PFSK-1 (cell line): ENCODE measurements around the gene KCNG2.

ENCODE experiments used
- FOXP2 ChIP-seq: optimal IDR thresholded peaks from 2 replicates; pipeline ENCODE3; 2011; ENCODE audit warnings: borderline replicate concordance, control low read depth, inconsistent platforms; ENCODE audit not compliant: insufficient read depth; ENCODE audit errors: extremely low read length, extremely low read depth
- POLR2AphosphoS5 ChIP-seq: IDR thresholded peaks from 2 replicates; pipeline ENCODE4 v1.6.1; 2012; ENCODE audit warnings: low read depth, mild to moderate bottlenecking, control low read depth, low read length, moderate library complexity
- SIN3A ChIP-seq: IDR thresholded peaks from 2 replicates; pipeline ENCODE4 v1.6.1; 2012; ENCODE audit warnings: mild to moderate bottlenecking, low read length, moderate library complexity, borderline replicate concordance; ENCODE audit not compliant: insufficient read depth
- TAF1 ChIP-seq: IDR thresholded peaks from 2 replicates; pipeline ENCODE4 v1.6.1; 2012; ENCODE audit warnings: low read length, control low read depth, borderline replicate concordance; ENCODE audit not compliant: insufficient read depth
- TF ChIP-seq, protein P1 (sequence below), 2 experiments: IDR thresholded peaks; 2 replicates each; pipeline versions ENCODE4 v1.6.1 to v1.8.0; 2011 to 2012; ENCODE audit warnings: low read depth in 2 of 2, low read length in 2 of 2, control low read depth in 1 of 2, inconsistent platforms in 1 of 2, mild to moderate bottlenecking in 1 of 2, moderate library complexity in 1 of 2; ENCODE audit not compliant: insufficient read depth in 1 of 2

KCNG2 gene

DNA sequence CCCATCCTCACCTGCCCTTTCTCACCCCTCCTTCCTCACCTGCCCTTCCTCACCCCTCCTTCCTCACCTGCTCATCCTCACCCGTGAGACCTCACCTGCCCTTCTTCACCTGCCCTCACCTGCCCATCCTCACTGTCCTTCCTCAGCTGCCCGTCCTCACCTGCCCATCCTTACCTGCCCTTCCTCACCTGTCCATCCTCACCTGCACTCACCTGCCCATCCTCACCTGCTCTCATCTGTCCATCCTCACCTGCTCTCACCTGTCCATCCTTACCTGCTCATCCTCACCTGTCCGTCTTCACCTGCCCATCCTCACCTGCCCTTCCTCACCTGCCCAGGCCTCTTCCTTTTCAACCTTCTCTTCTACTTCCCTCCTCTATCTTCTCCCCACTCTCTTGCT, 34.4 kb downstream of the KCNG2 start:
- no peak for TF ChIP-seq FOXP2
- TF ChIP-seq, protein P1, sequence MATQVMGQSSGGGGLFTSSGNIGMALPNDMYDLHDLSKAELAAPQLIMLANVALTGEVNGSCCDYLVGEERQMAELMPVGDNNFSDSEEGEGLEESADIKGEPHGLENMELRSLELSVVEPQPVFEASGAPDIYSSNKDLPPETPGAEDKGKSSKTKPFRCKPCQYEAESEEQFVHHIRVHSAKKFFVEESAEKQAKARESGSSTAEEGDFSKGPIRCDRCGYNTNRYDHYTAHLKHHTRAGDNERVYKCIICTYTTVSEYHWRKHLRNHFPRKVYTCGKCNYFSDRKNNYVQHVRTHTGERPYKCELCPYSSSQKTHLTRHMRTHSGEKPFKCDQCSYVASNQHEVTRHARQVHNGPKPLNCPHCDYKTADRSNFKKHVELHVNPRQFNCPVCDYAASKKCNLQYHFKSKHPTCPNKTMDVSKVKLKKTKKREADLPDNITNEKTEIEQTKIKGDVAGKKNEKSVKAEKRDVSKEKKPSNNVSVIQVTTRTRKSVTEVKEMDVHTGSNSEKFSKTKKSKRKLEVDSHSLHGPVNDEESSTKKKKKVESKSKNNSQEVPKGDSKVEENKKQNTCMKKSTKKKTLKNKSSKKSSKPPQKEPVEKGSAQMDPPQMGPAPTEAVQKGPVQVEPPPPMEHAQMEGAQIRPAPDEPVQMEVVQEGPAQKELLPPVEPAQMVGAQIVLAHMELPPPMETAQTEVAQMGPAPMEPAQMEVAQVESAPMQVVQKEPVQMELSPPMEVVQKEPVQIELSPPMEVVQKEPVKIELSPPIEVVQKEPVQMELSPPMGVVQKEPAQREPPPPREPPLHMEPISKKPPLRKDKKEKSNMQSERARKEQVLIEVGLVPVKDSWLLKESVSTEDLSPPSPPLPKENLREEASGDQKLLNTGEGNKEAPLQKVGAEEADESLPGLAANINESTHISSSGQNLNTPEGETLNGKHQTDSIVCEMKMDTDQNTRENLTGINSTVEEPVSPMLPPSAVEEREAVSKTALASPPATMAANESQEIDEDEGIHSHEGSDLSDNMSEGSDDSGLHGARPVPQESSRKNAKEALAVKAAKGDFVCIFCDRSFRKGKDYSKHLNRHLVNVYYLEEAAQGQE (IDR thresholded peaks at IDR 0.05; ENCODE audit: insufficient read depth in 1 of 2, low read depth in 2 of 2, low read length in 2 of 2), result no peak
- no peak for TF ChIP-seq SIN3A
- TF ChIP-seq POLR2AphosphoS5, result no peak
- TF ChIP-seq TAF1, result no peak

DNA sequence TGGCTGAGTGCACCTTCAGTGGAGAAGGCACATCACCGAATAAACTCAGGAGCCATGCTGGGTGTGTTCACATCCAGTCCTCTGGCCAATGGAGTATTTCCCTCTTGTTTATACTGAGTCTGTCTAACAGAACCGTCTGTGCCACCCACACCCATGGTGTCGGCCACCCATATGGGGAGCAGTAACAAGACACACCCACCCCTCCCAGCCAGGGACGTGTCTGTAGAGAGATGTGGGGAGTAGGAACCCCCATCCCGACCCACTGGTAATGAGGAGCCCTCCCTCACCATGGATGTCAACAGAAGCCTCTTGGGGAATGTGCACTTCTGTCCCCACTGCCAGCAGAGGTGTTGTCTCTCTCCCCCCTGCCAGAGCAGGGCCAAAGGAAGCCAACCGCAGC, 37.1 kb downstream of the KCNG2 start:
- TF ChIP-seq TAF1 (no peak), POLR2AphosphoS5 (no peak)
- TF ChIP-seq, protein P1 (IDR thresholded peaks at IDR 0.05; ENCODE audit: insufficient read depth in 1 of 2, low read depth in 2 of 2, low read length in 2 of 2), result no peak

DNA sequence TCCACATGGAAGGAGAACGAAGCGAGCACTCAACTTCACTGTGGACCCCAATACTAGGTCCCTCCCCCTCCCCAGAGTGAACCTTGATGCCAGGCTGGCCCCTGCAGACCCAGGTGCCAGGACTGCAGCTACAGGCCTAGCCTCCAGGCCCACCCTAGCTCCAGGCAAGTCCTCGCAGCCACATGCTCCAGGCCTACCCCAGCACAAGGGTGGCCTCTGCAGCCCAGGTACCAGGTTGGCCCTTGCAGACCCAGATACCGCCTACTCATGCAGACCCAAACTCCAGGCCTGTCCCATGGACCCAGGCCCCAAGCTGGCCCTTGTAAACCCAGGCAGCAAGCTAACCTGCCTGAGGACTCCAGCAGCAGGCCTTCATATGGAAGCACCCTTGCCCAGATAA, 44.2 kb downstream of the KCNG2 start:
- TF ChIP-seq, protein P1 (IDR thresholded peaks at IDR 0.05; ENCODE audit: insufficient read depth in 1 of 2, low read depth in 2 of 2, low read length in 2 of 2), result no peak
- TF ChIP-seq TAF1 (no peak), POLR2AphosphoS5 (no peak), FOXP2 (no peak), SIN3A (no peak)

DNA sequence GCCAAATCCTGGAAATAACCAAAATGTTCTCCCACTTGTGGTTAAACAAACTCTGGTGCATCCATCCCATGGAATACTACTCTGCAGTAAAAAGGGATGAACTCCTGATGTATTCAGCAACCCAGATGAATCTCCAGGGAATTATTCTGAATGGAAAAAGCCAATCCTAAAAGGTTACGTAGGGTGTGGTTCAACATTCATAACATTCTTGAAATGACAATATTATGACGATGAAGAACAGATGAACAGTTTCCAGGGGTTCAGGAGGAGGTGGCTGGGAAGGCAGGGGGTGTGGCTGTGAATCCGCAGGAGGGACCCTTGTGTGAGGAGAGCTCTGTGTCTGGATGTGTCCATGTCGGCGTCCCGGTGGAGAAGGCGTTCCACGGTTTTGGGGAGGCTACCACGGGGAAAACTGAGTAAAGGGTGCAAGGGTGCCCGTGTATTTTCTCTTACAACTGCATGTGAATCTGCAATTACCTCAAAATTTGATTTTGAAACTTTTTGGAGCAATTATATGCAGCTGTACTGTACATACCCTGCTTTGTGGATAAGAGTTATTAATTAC, 47.3 kb downstream of the KCNG2 start:
- TF ChIP-seq FOXP2 (no peak), TAF1 (no peak), SIN3A (no peak), POLR2AphosphoS5 (no peak)
- TF ChIP-seq, protein P1 (IDR thresholded peaks at IDR 0.05; ENCODE audit: insufficient read depth in 1 of 2, low read depth in 2 of 2, low read length in 2 of 2), result no peak

DNA sequence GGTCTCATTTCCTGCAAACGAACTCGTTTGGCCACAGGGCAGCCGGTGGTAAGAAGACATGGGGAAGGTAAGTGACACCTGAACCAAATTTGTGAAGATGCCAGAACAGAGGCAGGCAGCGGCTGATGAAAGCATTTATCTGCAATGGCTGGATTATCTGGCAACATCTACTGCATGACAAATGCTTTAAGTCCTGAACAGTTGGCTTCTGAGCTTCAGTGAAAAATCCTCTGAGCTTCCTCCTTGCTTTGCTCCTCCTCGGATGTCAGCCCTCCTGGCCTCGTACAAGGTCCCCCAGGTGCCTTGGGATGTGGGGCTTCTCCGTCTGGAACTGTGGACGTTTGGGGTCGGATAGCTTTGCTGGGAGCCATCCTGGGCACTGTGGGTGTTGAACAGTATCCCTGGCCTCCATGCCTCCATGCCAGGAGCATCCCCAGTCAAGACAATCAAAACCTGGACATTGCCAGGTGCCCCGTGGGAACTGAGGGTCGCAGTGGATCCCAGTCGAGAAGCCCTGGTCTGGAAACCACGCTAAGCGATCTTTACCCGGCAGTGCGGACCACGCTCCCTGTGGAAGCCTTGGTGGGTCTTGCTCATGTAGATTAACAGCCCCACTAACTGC, 49.3 kb downstream of the KCNG2 start:
- TF ChIP-seq, protein P1 (IDR thresholded peaks at IDR 0.05; ENCODE audit: insufficient read depth in 1 of 2, low read depth in 2 of 2, low read length in 2 of 2), result no peak
- TF ChIP-seq SIN3A, result no peak
- no peak for TF ChIP-seq POLR2AphosphoS5
- no peak for TF ChIP-seq TAF1
- TF ChIP-seq FOXP2, result no peak
